ENCODE measurements around the gene ETS2. TPM values are rescaled to one million over a fixed set of nuclear protein-coding genes. Genes with fewer than 3 reads are reported as not detected.

Gene ETS2
- total RNA-seq, 4 donors from 2014 or later: 154 to 644 (median 289) TPM

- peak overlapping the region; percentile 91 for H3K4me3 ChIP-seq (ENCODE audit: low read depth, poor library complexity, severe bottlenecking)
- TF ChIP-seq, protein P1, sequence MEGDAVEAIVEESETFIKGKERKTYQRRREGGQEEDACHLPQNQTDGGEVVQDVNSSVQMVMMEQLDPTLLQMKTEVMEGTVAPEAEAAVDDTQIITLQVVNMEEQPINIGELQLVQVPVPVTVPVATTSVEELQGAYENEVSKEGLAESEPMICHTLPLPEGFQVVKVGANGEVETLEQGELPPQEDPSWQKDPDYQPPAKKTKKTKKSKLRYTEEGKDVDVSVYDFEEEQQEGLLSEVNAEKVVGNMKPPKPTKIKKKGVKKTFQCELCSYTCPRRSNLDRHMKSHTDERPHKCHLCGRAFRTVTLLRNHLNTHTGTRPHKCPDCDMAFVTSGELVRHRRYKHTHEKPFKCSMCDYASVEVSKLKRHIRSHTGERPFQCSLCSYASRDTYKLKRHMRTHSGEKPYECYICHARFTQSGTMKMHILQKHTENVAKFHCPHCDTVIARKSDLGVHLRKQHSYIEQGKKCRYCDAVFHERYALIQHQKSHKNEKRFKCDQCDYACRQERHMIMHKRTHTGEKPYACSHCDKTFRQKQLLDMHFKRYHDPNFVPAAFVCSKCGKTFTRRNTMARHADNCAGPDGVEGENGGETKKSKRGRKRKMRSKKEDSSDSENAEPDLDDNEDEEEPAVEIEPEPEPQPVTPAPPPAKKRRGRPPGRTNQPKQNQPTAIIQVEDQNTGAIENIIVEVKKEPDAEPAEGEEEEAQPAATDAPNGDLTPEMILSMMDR (IDR thresholded peaks at IDR 0.05): no peak
- no peak for TF ChIP-seq POLR2A (IDR thresholded peaks at IDR 0.05)
- peak in 1 of 2 donors; percentile 95 for DNase-seq (ENCODE audit: low spot score in 2 of 2)
- WGBS, 2 donors: 6 to 15% methylated on average over 26 of the region's 26 CpGs
- intact Hi-C loops (cut with DNase I; ENCODE audit: low total_unique reads): loop anchor here (5.0 to 10.0 kb wide), 2 partner anchors 50 to 327 kb away; no protein-coding TSS in a partner anchor
These were observed 871 bp upstream of the ETS2 start for GRCh38 chr21:38804789-38805327.

GRCh38 chr21:38806153-38806941 is 618 bp downstream of the ETS2 start:
- H3K4me3 ChIP-seq (ENCODE audit: low read depth, poor library complexity, severe bottlenecking): peak overlapping the region; percentile 91
- no peak for TF ChIP-seq POLR2A (IDR thresholded peaks at IDR 0.05)
- TF ChIP-seq, protein P1 (IDR thresholded peaks at IDR 0.05): no peak
- intact Hi-C loops (cut with DNase I; ENCODE audit: low total_unique reads): loop anchor here (10.0 kb wide), 1 partner anchor 52 kb away; no protein-coding TSS in a partner anchor
- DNase-seq (ENCODE audit: low spot score in 2 of 2): peak in 1 of 2 donors; percentile 91
- 1 to 2% methylated on average over 26 to 50 of the region's 72 CpGs for WGBS, 2 donors

DNA sequence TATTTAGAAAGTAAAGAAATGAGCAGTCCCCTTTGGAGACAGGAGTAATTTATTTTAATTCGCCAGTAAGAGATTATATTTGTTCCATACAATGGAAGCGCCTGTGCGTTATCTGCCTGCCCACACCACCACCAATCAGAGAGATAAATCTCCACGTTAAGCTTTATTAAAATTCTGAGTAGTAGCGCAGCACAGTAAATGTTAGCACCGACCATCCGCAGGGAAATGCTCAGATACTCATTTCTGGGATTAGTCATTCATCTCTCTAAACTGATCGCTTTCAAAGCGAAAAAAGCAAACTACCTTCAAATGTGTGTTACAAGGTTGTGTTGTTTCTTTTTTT is 1.2 kb downstream of the ETS2 start:
- no peak for DNase-seq (ENCODE audit: low spot score in 2 of 2)
- TF ChIP-seq, protein P1 (IDR thresholded peaks at IDR 0.05): no peak
- TF ChIP-seq POLR2A (IDR thresholded peaks at IDR 0.05): no peak
- WGBS, 2 donors: 1 to 16% methylated on average over 9 of the region's 9 CpGs
- intact Hi-C loops (cut with DNase I; ENCODE audit: low total_unique reads): loop anchor here (10.0 kb wide), 1 partner anchor 52 kb away; no protein-coding TSS in a partner anchor
- H3K4me3 ChIP-seq (ENCODE audit: low read depth, poor library complexity, severe bottlenecking): peak overlapping the region; percentile 91

GRCh38 chr21:38807441-38807871 is 1.7 kb downstream of the ETS2 start:
- 15 to 24% methylated on average over 2 of the region's 2 CpGs for WGBS, 2 donors
- intact Hi-C loops (cut with DNase I; ENCODE audit: low total_unique reads): loop anchor here (10.0 kb wide), 1 partner anchor 53 kb away; no protein-coding TSS in a partner anchor
- peak overlapping the region; percentile 20 for H3K4me3 ChIP-seq (ENCODE audit: low read depth, poor library complexity, severe bottlenecking)
- DNase-seq (ENCODE audit: low spot score in 2 of 2): no peak
- no peak for TF ChIP-seq POLR2A (IDR thresholded peaks at IDR 0.05)
- TF ChIP-seq, protein P1 (IDR thresholded peaks at IDR 0.05): no peak

GRCh38 chr21:38807986-38808385 is 2.3 kb downstream of the ETS2 start:
- peak overlapping the region; percentile 20 for H3K4me3 ChIP-seq (ENCODE audit: low read depth, poor library complexity, severe bottlenecking)
- no peak for DNase-seq (ENCODE audit: low spot score in 2 of 2)
- intact Hi-C loops (cut with DNase I; ENCODE audit: low total_unique reads): loop anchor here (10.0 kb wide), 1 partner anchor 53 kb away; no protein-coding TSS in a partner anchor
- TF ChIP-seq, protein P1 (IDR thresholded peaks at IDR 0.05): no peak
- TF ChIP-seq POLR2A (IDR thresholded peaks at IDR 0.05): no peak
- 38 to 58% methylated on average over 5 of the region's 5 CpGs for WGBS, 2 donors

Measured in lower leg skin (tissue), 4 donors.